Esophagus muscularis mucosa (tissue), 4 donors: ENCODE results near the gene FAM171A1. TPM values are rescaled to one million over a fixed set of nuclear protein-coding genes. Genes with fewer than 3 reads are reported as not detected.

ENCODE experiments used
- DNase-seq: peaks from one replicate; pipeline ENCODE4 v3.0.0-alpha.2; 2017; ENCODE audit errors: extremely low spot score
- H3K27ac ChIP-seq, 4 donors: fragments of 200-600 bp; sonication (generic); replicated peaks in 1 of 4; 1 replicate in 3 of 4; 2 replicates in 1 of 4; pipeline ENCODE4 v1.5.1; 2016 to 2019; ENCODE audit warnings: mild to moderate bottlenecking in 1 of 4
- H3K27me3 ChIP-seq, 4 donors: fragments of 200-600 bp; sonication (generic); one replicate each; pipeline versions ENCODE4 v1.5.1 to v1.6.0; 2016 to 2019
- H3K36me3 ChIP-seq, 4 donors: fragments of 200-600 bp; sonication (generic); one replicate each; pipeline ENCODE4 v1.5.1; 2016 to 2019
- H3K4me1 ChIP-seq, 4 donors: fragments of 200-600 bp; sonication (generic); one replicate each; pipeline ENCODE4 v1.5.1; 2016 to 2019
- H3K4me3 ChIP-seq, 4 donors: fragments of 200-600 bp; sonication (generic); 1 replicate in 2 of 4; 2 replicates in 2 of 4; pipeline ENCODE4 v1.5.1; 2016 to 2019; ENCODE audit warnings: mild to moderate bottlenecking in 4 of 4, moderate library complexity in 1 of 4
- H3K9me3 ChIP-seq, 4 donors: fragments of 200-600 bp; sonication (generic); 1 replicate in 3 of 4; 2 replicates in 1 of 4; pipeline ENCODE4 v1.5.1; 2016 to 2019
- CTCF ChIP-seq, 3 experiments: fragments of 200-600 bp in 2 of 3; fragments of 450-650 bp in 1 of 3; sonication (generic) in 2 of 3; IDR thresholded peaks; one replicate each; pipeline ENCODE4 v1.5.1; 2017 to 2019; ENCODE audit warnings: antibody characterized with exemption in 3 of 3, mild to moderate bottlenecking in 2 of 3, moderate library complexity in 1 of 3
- EP300 ChIP-seq: sonication (generic); formaldehyde crosslinking; IDR thresholded peaks from one replicate; pipeline ENCODE4 v1.6.1; 2017; ENCODE audit warnings: antibody characterized with exemption
- POLR2A ChIP-seq: fragments of 450-650 bp; IDR thresholded peaks from one replicate; pipeline ENCODE4 v1.6.1; 2017; ENCODE audit warnings: antibody characterized with exemption, moderate library complexity, mild to moderate bottlenecking, low read depth
- POLR2AphosphoS5 ChIP-seq, 2 donors: sonication (generic); formaldehyde crosslinking; IDR thresholded peaks; one replicate each; pipeline ENCODE4 v1.6.1; 2017; ENCODE audit warnings: antibody characterized with exemption in 2 of 2
- WGBS: methylation state at CpG from one replicate; pipeline ENCODE4 v1.1.5; 2018; 5-methylcytosine and 5-hydroxymethylcytosine counted together
- intact Hi-C: fragments of 100-400 bp; cut with DNase I; formaldehyde crosslinking; loops from one replicate; pipeline ENCODE4 v1.15.1; 2023
- total RNA-seq, 4 donors: library from RNA; depleted of rRNA; stranded (reverse); fragments of >200 nt; gene quantifications; one replicate each; pipeline versions ENCODE4 v1.1.0 to v1.2.1, GENCODE V29; 2016

The FAM171A1 gene
- total RNA-seq, 4 donors from 2014 or later, result 7.1 to 15.0 (median 12.6) TPM

- H3K27me3 ChIP-seq, result no peaks in the 10 kb centered on the region
- H3K36me3 ChIP-seq, result peaks cover 0 to 16% (median 8%) of the 10 kb centered on the region in 4 donors
- WGBS, result 93% methylated on average over 3 of the region's 3 CpGs
- no peak for TF ChIP-seq POLR2AphosphoS5 (IDR thresholded peaks at IDR 0.05)
- no peak overlapping the region for H3K4me3 ChIP-seq
- no peak for DNase-seq
- no peaks in the 10 kb centered on the region for H3K9me3 ChIP-seq
- no peaks in the 10 kb centered on the region for H3K4me1 ChIP-seq
- H3K27ac ChIP-seq, result no peak overlapping the region
- intact Hi-C loops, result no loop called here
Measured at GRCh38 chr10:15245530-15245929, 125.6 kb downstream of the FAM171A1 start.

GRCh38 chr10:15244635-15245197, 126.4 kb downstream of the FAM171A1 start:
- H3K36me3 ChIP-seq, result peaks cover 0 to 16% (median 8%) of the 10 kb centered on the region in 4 donors
- intact Hi-C loops, result no loop called here
- no peaks in the 10 kb centered on the region for H3K4me1 ChIP-seq
- no peak for DNase-seq
- no peak overlapping the region for H3K4me3 ChIP-seq
- H3K27me3 ChIP-seq, result no peaks in the 10 kb centered on the region
- no peak overlapping the region for H3K27ac ChIP-seq
- H3K9me3 ChIP-seq, result no peaks in the 10 kb centered on the region
- TF ChIP-seq EP300 (no peak), POLR2AphosphoS5 (IDR thresholded peaks at IDR 0.05) (no peak), POLR2A (no peak), CTCF (IDR thresholded peaks at IDR 0.05) (no peak)
- 95% methylated on average over 12 of the region's 12 CpGs for WGBS

- peaks cover 0 to 17% (median 5%) of the 10 kb centered on the region in 4 donors for H3K4me1 ChIP-seq
- H3K27me3 ChIP-seq, result no peaks in the 10 kb centered on the region
- no peak overlapping the region for H3K4me3 ChIP-seq
- H3K27ac ChIP-seq, result no peak overlapping the region
- H3K36me3 ChIP-seq, result peaks cover 0 to 4% (median 2%) of the 10 kb centered on the region in 4 donors
- WGBS, result 91% methylated on average over 12 of the region's 12 CpGs
- no peak for TF ChIP-seq CTCF (IDR thresholded peaks at IDR 0.05)
- no peak for TF ChIP-seq POLR2AphosphoS5 (IDR thresholded peaks at IDR 0.05)
- no peak for TF ChIP-seq POLR2A
- TF ChIP-seq EP300, result no peak
- no peak for DNase-seq
- intact Hi-C loops, result no loop called here
- H3K9me3 ChIP-seq, result no peaks in the 10 kb centered on the region
Measured at GRCh38 chr10:15242261-15242840, 128.7 kb downstream of the FAM171A1 start.

GRCh38 chr10:15241306-15241705, 129.8 kb downstream of the FAM171A1 start:
- TF ChIP-seq CTCF (IDR thresholded peaks at IDR 0.05) (no peak), EP300 (no peak), POLR2AphosphoS5 (IDR thresholded peaks at IDR 0.05) (no peak), POLR2A (no peak)
- peaks cover 0 to 27% (median 12%) of the 10 kb centered on the region in 4 donors for H3K4me1 ChIP-seq
- no peak overlapping the region for H3K4me3 ChIP-seq
- DNase-seq, result no peak
- no peaks in the 10 kb centered on the region for H3K36me3 ChIP-seq
- no peak overlapping the region for H3K27ac ChIP-seq
- H3K9me3 ChIP-seq, result no peaks in the 10 kb centered on the region
- 92% methylated on average over 4 of the region's 4 CpGs for WGBS
- H3K27me3 ChIP-seq, result no peaks in the 10 kb centered on the region
- intact Hi-C loops, result no loop called here

- H3K27ac ChIP-seq, result no peak overlapping the region
- intact Hi-C loops, result no loop called here
Measured at GRCh38 chr10:15238555-15239335, 132.3 kb downstream of the FAM171A1 start.

More at GRCh38 chr10:15238555-15239335, 132.3 kb downstream of the FAM171A1 start:
- Histone ChIP-seq H3K36me3 (no peaks in the 10 kb centered on the region), H3K27me3 (no peaks in the 10 kb centered on the region), H3K9me3 (no peaks in the 10 kb centered on the region), H3K4me3 (no peak overlapping the region), H3K4me1 (peaks cover 0 to 28% (median 12%) of the 10 kb centered on the region in 4 donors)
- no peak for TF ChIP-seq CTCF (IDR thresholded peaks at IDR 0.05)
- TF ChIP-seq EP300, result no peak
- TF ChIP-seq POLR2A, result no peak
- no peak for TF ChIP-seq POLR2AphosphoS5 (IDR thresholded peaks at IDR 0.05)
- WGBS, result 82% methylated on average over 12 of the region's 12 CpGs
- no peak for DNase-seq
